Naive B cell (primary cell): ENCODE results near the gene MAP6D1. TPM values are rescaled to one million over a fixed set of nuclear protein-coding genes. Genes with fewer than 3 reads are reported as not detected.
A peak's percentile ranks its signal among the peaks of the same experiment; 100 is the strongest.

ENCODE experiments used
- ATAC-seq, 2 donors: fragments of 150-1000 bp; cut with Tn5 transposase; 2 replicates each; pipeline ENCODE4 v1.10.0; 2021; ENCODE audit warnings: low read depth in 2 of 2, mild to moderate bottlenecking in 2 of 2, moderate library complexity in 2 of 2
- DNase-seq: peaks from one replicate; pipeline ENCODE4 v3.0.0; 2022
- H3K27ac Mint-ChIP-seq, 6 donors: one replicate each; pipeline ENCODE4 v1.8.0; 2020 to 2022; ENCODE audit warnings: mild to moderate bottlenecking in 6 of 6, mixed read lengths in 6 of 6, moderate library complexity in 5 of 6, inconsistent platforms in 2 of 6
- H3K27me3 Mint-ChIP-seq, 3 donors: one replicate each; pipeline ENCODE4 v1.8.0; 2021 to 2022; ENCODE audit warnings: mixed read lengths in 3 of 3, mild to moderate bottlenecking in 1 of 3
- H3K36me3 Mint-ChIP-seq, 2 donors: one replicate each; pipeline ENCODE4 v1.8.0; 2020 to 2022; ENCODE audit warnings: mixed read lengths in 2 of 2, inconsistent platforms in 1 of 2, mild to moderate bottlenecking in 1 of 2
- H3K4me1 Mint-ChIP-seq, 3 donors: one replicate each; pipeline ENCODE4 v1.8.0; 2020 to 2022; ENCODE audit warnings: mixed read lengths in 3 of 3, inconsistent platforms in 1 of 3, mild to moderate bottlenecking in 1 of 3, moderate library complexity in 1 of 3
- H3K4me3 Mint-ChIP-seq, 8 donors: one replicate each; pipeline ENCODE4 v1.8.0; 2020 to 2022; ENCODE audit warnings: mild to moderate bottlenecking in 8 of 8, mixed read lengths in 8 of 8, moderate library complexity in 8 of 8, inconsistent platforms in 2 of 8
- H3K9me3 Mint-ChIP-seq, 7 donors: one replicate each; pipeline ENCODE4 v1.8.0; 2020 to 2022; ENCODE audit warnings: mixed read lengths in 7 of 7, mild to moderate bottlenecking in 5 of 7, inconsistent platforms in 2 of 7, moderate library complexity in 1 of 7
- polyA plus RNA-seq, 6 donors: library from polyadenylated mRNA; unstranded; fragments of 300-500 nt; fragmentation: Illumina TruSeq; gene quantifications; one replicate each; pipeline ENCODE4 v1.2.3, GENCODE V29; 2021; ENCODE audit warnings: low read depth in 6 of 6

Gene MAP6D1
- polyA plus RNA-seq, 6 donors from 2014 or later, result 0.78 TPM; not detected in 5

- no peak for ATAC-seq
- H3K27me3 Mint-ChIP-seq, result no peaks in the 10 kb centered on the region
- H3K9me3 Mint-ChIP-seq, result no peaks in the 10 kb centered on the region
- H3K4me3 Mint-ChIP-seq, result no peak overlapping the region
- DNase-seq, result no peak
- H3K27ac Mint-ChIP-seq, result peak overlapping the region in 1 of 6 donors; percentile 16
- peaks cover 5 to 24% of the 10 kb centered on the region in 2 donors for H3K36me3 Mint-ChIP-seq
- no peaks in the 10 kb centered on the region for H3K4me1 Mint-ChIP-seq
Observed at GRCh38 chr3:183837390-183837789, 12.0 kb upstream of the MAP6D1 start.

- H3K4me3 Mint-ChIP-seq, result no peak overlapping the region
- no peaks in the 10 kb centered on the region for H3K4me1 Mint-ChIP-seq
Observed at GRCh38 chr3:183833516-183833915, 8.1 kb upstream of the MAP6D1 start.

GRCh38 chr3:183830187-183830586 is 4.8 kb upstream of the MAP6D1 start:
- Mint-ChIP-seq H3K9me3 (no peaks in the 10 kb centered on the region), H3K4me1 (peaks cover 0 to 6% (median 5%) of the 10 kb centered on the region in 3 donors), H3K36me3 (peaks cover 5 to 13% of the 10 kb centered on the region in 2 donors), H3K4me3 (no peak overlapping the region), H3K27ac (no peak overlapping the region), H3K27me3 (no peaks in the 10 kb centered on the region)
- no peak for DNase-seq
- ATAC-seq, result no peak

More at GRCh38 chr3:183833516-183833915, 8.1 kb upstream of the MAP6D1 start:
- ATAC-seq (no peak), DNase-seq (no peak)
- Mint-ChIP-seq H3K36me3 (peaks cover 5 to 17% of the 10 kb centered on the region in 2 donors), H3K27ac (no peak overlapping the region), H3K9me3 (no peaks in the 10 kb centered on the region), H3K27me3 (no peaks in the 10 kb centered on the region)

GRCh38 chr3:183829466-183829865 is 4.1 kb upstream of the MAP6D1 start:
- H3K4me3 Mint-ChIP-seq, result no peak overlapping the region

GRCh38 chr3:183828538-183828870 is 3.1 kb upstream of the MAP6D1 start:
- Mint-ChIP-seq H3K36me3 (peaks cover 0 to 8% of the 10 kb centered on the region in 2 donors), H3K9me3 (no peaks in the 10 kb centered on the region), H3K4me1 (peaks cover 9 to 15% (median 14%) of the 10 kb centered on the region in 3 donors), H3K4me3 (peak overlapping the region in 1 of 8 donors; percentile 21), H3K27ac (peak overlapping the region in 2 of 6 donors; percentile 7 to 43), H3K27me3 (no peaks in the 10 kb centered on the region)
- ATAC-seq (no peak), DNase-seq (no peak)

More at GRCh38 chr3:183829466-183829865, 4.1 kb upstream of the MAP6D1 start:
- DNase-seq, result no peak
- peak overlapping the region in 1 of 6 donors; percentile 77 for H3K27ac Mint-ChIP-seq
- no peak for ATAC-seq
- H3K4me1 Mint-ChIP-seq, result peaks cover under 1 to 8% (median 7%) of the 10 kb centered on the region in 3 donors
- no peaks in the 10 kb centered on the region for H3K27me3 Mint-ChIP-seq
- peaks cover 5 to 12% of the 10 kb centered on the region in 2 donors for H3K36me3 Mint-ChIP-seq
- no peaks in the 10 kb centered on the region for H3K9me3 Mint-ChIP-seq

GRCh38 chr3:183827809-183828537 is 2.6 kb upstream of the MAP6D1 start:
- DNase-seq (no peak), ATAC-seq (no peak)
- H3K9me3 Mint-ChIP-seq, result no peaks in the 10 kb centered on the region
- H3K4me1 Mint-ChIP-seq, result peaks cover 9 to 15% (median 14%) of the 10 kb centered on the region in 3 donors
- H3K27ac Mint-ChIP-seq, result peak overlapping the region in 3 of 6 donors; percentile 7 to 90 (median 81)
- H3K4me3 Mint-ChIP-seq, result peak overlapping the region in 1 of 8 donors; percentile 21
- H3K36me3 Mint-ChIP-seq, result peaks cover 0 to 8% of the 10 kb centered on the region in 2 donors
- no peaks in the 10 kb centered on the region for H3K27me3 Mint-ChIP-seq

- peak overlapping the region; percentile 30 to 89 (median 77) for H3K4me3 Mint-ChIP-seq
- no peaks in the 10 kb centered on the region for H3K9me3 Mint-ChIP-seq
Observed at GRCh38 chr3:183826448-183827250, 1.3 kb upstream of the MAP6D1 start.

GRCh38 chr3:183824761-183825455 is 469 bp downstream of the MAP6D1 start:
- Mint-ChIP-seq H3K4me3 (peak overlapping the region; percentile 77 to 89 (median 82)), H3K27me3 (peaks cover 0 to 6% (median 0%) of the 10 kb centered on the region in 3 donors), H3K27ac (peak overlapping the region in 1 of 6 donors; percentile 85), H3K9me3 (no peaks in the 10 kb centered on the region), H3K4me1 (peaks cover 9 to 15% (median 14%) of the 10 kb centered on the region in 3 donors), H3K36me3 (no peaks in the 10 kb centered on the region)
- no peak for DNase-seq
- peak; percentile 35 to 40 for ATAC-seq

More at GRCh38 chr3:183826448-183827250, 1.3 kb upstream of the MAP6D1 start:
- peaks cover 0 to 5% of the 10 kb centered on the region in 2 donors for H3K36me3 Mint-ChIP-seq
- H3K27ac Mint-ChIP-seq, result peak overlapping the region in 2 of 6 donors; percentile 71 to 75
- peaks cover 9 to 15% (median 14%) of the 10 kb centered on the region in 3 donors for H3K4me1 Mint-ChIP-seq
- no peak for ATAC-seq
- H3K27me3 Mint-ChIP-seq, result peaks cover 0 to 6% (median 0%) of the 10 kb centered on the region in 3 donors
- DNase-seq, result no peak

- peak overlapping the region in 1 of 6 donors; percentile 84 for H3K27ac Mint-ChIP-seq
- H3K36me3 Mint-ChIP-seq, result no peaks in the 10 kb centered on the region
- DNase-seq, result no peak
- peaks cover 0 to 6% (median 0%) of the 10 kb centered on the region in 3 donors for H3K27me3 Mint-ChIP-seq
- ATAC-seq, result no peak
- H3K9me3 Mint-ChIP-seq, result no peaks in the 10 kb centered on the region
- H3K4me1 Mint-ChIP-seq, result peaks cover 9 to 15% (median 14%) of the 10 kb centered on the region in 3 donors
- peak overlapping the region; percentile 77 to 89 (median 82) for H3K4me3 Mint-ChIP-seq
Observed at GRCh38 chr3:183823963-183824362, 1.4 kb downstream of the MAP6D1 start.

GRCh38 chr3:183822631-183823030 is 2.7 kb downstream of the MAP6D1 start:
- peaks cover 9 to 15% (median 14%) of the 10 kb centered on the region in 3 donors for H3K4me1 Mint-ChIP-seq
- no peaks in the 10 kb centered on the region for H3K9me3 Mint-ChIP-seq
- peaks cover 0 to 6% (median 0%) of the 10 kb centered on the region in 3 donors for H3K27me3 Mint-ChIP-seq
- H3K27ac Mint-ChIP-seq, result peak overlapping the region in 1 of 6 donors; percentile 33
- H3K36me3 Mint-ChIP-seq, result peaks cover 0 to under 1% of the 10 kb centered on the region in 2 donors
- peak overlapping the region in 2 of 8 donors; percentile 33 to 49 for H3K4me3 Mint-ChIP-seq
- no peak for ATAC-seq
- DNase-seq, result no peak

GRCh38 chr3:183819831-183820230 is 5.5 kb downstream of the MAP6D1 start:
- Mint-ChIP-seq H3K27ac (no peak overlapping the region), H3K9me3 (no peaks in the 10 kb centered on the region), H3K27me3 (peaks cover 0 to 6% (median 0%) of the 10 kb centered on the region in 3 donors), H3K4me1 (peaks cover 9 to 10% (median 9%) of the 10 kb centered on the region in 3 donors), H3K4me3 (no peak overlapping the region), H3K36me3 (peaks cover 8 to 9% of the 10 kb centered on the region in 2 donors)
- ATAC-seq (no peak), DNase-seq (no peak)

GRCh38 chr3:183818706-183819624 is 6.4 kb downstream of the MAP6D1 start:
- ATAC-seq, result no peak
- H3K36me3 Mint-ChIP-seq, result peaks cover 8 to 9% of the 10 kb centered on the region in 2 donors
- H3K27ac Mint-ChIP-seq, result no peak overlapping the region
- DNase-seq, result no peak
- peak overlapping the region in 1 of 8 donors; percentile 76 for H3K4me3 Mint-ChIP-seq
- H3K27me3 Mint-ChIP-seq, result peaks cover 0 to 6% (median 0%) of the 10 kb centered on the region in 3 donors
- no peaks in the 10 kb centered on the region for H3K9me3 Mint-ChIP-seq
- peaks cover 2 to 3% (median 3%) of the 10 kb centered on the region in 3 donors for H3K4me1 Mint-ChIP-seq
